ENCODE measurements around the gene AQP5. TPM values are rescaled to one million over a fixed set of nuclear protein-coding genes. Genes with fewer than 3 reads are reported as not detected.

The AQP5 gene
- total and polyA plus RNA-seq, 2 of the 8 experiments (the other 6 are each of a cell fraction or from before 2014, with no cell fraction given): 2.5 to 3.2 TPM

DNA sequence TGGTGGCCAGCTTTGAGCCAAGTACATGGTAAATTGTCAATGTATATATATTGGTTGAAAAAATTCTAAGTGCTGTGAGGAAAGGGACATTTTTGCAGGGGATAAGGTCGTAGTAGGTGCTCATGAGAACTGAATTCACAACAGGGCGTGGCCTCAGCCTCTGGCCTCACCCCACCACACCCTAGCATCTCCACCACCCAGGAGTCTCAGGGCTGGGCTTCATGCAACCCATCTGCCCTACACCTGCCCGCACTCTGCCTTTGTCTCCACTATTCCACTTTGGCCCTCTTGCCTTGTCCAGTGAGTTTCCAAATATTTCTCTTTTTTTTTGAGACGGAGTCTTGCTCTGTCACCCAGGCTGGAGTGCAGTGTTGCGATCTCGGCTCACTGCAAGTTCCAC is 33.2 kb upstream of the AQP5 start:
- Histone ChIP-seq H3K23ac (ENCODE audit: insufficient read length) (no peak overlapping the region), H3K23me2 (ENCODE audit: low read depth, low read length) (0 out of 2 replicates have a peak, but pooled peaks cover 2% of the 10 kb centered on the region), H3K56ac (replicated peaks; ENCODE audit: insufficient read length, low read depth, low read length) (no peak overlapping the region), H3K4me3 (ENCODE audit: extremely low read depth in 1 of 4, insufficient read depth in 2 of 4, low read depth in 3 of 4, low read length in 4 of 4) (no peak overlapping the region), H3K4ac (replicated peaks; ENCODE audit: insufficient read length, low read depth, low read length) (no peak overlapping the region), H4K91ac (replicated peaks; ENCODE audit: insufficient read length, low read length) (no peak overlapping the region), H3K27me3 (replicated peaks in 1 of 4; ENCODE audit: control insufficient read depth in 3 of 4, extremely low read depth in 1 of 4, insufficient read depth in 3 of 4, low read length in 3 of 4) (no peaks in the 10 kb centered on the region; a peak in 1 of 7 replicates), H2BK20ac (ENCODE audit: low read length) (no peak overlapping the region), H2BK120ac (replicated peaks; ENCODE audit: low read depth, low read length) (no peak overlapping the region), H2BK5ac (ENCODE audit: low read depth, low read length) (no peak overlapping the region), H2BK15ac (ENCODE audit: low read length) (no peak overlapping the region), H2BK12ac (ENCODE audit: low read depth, low read length) (no peak overlapping the region), H3K79me1 (ENCODE audit: low read depth, low read length) (0 out of 2 replicates have a peak, but pooled peaks cover 2% of the 10 kb centered on the region), H4K8ac (ENCODE audit: extremely low read depth, insufficient read depth, low read length) (no peak overlapping the region; the same call in 1 of the 2 replicates), H2AFZ (ENCODE audit: low read length) (no peak overlapping the region), H3K18ac (ENCODE audit: extremely low read depth, low read length) (no peak overlapping the region), H3K14ac (ENCODE audit: insufficient read length) (no peak overlapping the region), H3K4me1 (replicated peaks in 1 of 4; ENCODE audit: control insufficient read depth in 3 of 4, insufficient read depth in 4 of 4, low read length in 3 of 4) (no peaks in the 10 kb centered on the region; a peak in 1 of 7 replicates), H4K20me1 (replicated peaks in 1 of 2; ENCODE audit: control insufficient read depth in 1 of 2, insufficient read depth in 2 of 2, low read length in 2 of 2) (peaks cover 0 to 2% of the 10 kb centered on the region in 2 experiments), H3K27ac (ENCODE audit: low read depth, low read length) (no peak overlapping the region), H3K9ac (replicated peaks in 1 of 4; ENCODE audit: extremely low read depth in 1 of 4, low read depth in 3 of 4, low read length in 3 of 4) (no peak overlapping the region), H2AK5ac (ENCODE audit: low read depth, low read length) (no peak overlapping the region), H3K36me3 (ENCODE audit: control insufficient read depth in 2 of 4, insufficient read depth in 4 of 4, low read length in 3 of 4) (no peaks in the 10 kb centered on the region), H3K9me3 (ENCODE audit: insufficient read depth in 2 of 2, low read depth in 1 of 2, low read length in 1 of 2) (no peaks in the 10 kb centered on the region), H4K5ac (ENCODE audit: insufficient read length, low read depth, low read length) (no peak overlapping the region), H3K4me2 (ENCODE audit: insufficient read depth in 1 of 2, low read depth in 2 of 2, low read length in 2 of 2) (no peak overlapping the region), H3K79me2 (ENCODE audit: control insufficient read depth in 1 of 2, insufficient read depth in 2 of 2, low read length in 2 of 2) (no peaks in the 10 kb centered on the region)
- DNase-seq (ENCODE audit: low read depth in 1 of 2, low spot score in 2 of 2): no peak
- no peak for FAIRE-seq
- WGBS, 2 experiments (ENCODE audit: extremely low coverage in 1 of 2, insufficient coverage in 1 of 2, insufficient read length in 1 of 2, insufficient replicate concordance in 2 of 2, low coverage in 1 of 2, low lambda C conversion rate in 2 of 2, missing lambda C conversion rate in 1 of 2): 86% methylated on average over 6 of the region's 6 CpGs; no CpG with 5 or more reads in 1 of the 2 experiments
- TF ChIP-seq NRF1 (IDR thresholded peaks at IDR 0.05; ENCODE audit: low read depth, low read length) (no peak), CBX5 (IDR thresholded peaks at IDR 0.05; ENCODE audit: low read depth, low read length) (no peak), GTF2F1 (IDR thresholded peaks at IDR 0.05; ENCODE audit: borderline replicate concordance, low read depth, low read length) (no peak), KDM4A (IDR thresholded peaks at IDR 0.05; ENCODE audit: low read depth, low read length, severe bottlenecking) (no peak), CBX8 (IDR thresholded peaks at IDR 0.05; ENCODE audit: borderline replicate concordance, low read depth, low read length) (no peak), SRF (IDR thresholded peaks at IDR 0.05; ENCODE audit: low read depth, low read length) (no peak), ZNF274 (IDR thresholded peaks at IDR 0.05; ENCODE audit: borderline replicate concordance, extremely low read depth, low read length) (no peak), JUND (IDR thresholded peaks at IDR 0.05; ENCODE audit: low read length) (no peak)
- TF ChIP-seq, protein P1, sequence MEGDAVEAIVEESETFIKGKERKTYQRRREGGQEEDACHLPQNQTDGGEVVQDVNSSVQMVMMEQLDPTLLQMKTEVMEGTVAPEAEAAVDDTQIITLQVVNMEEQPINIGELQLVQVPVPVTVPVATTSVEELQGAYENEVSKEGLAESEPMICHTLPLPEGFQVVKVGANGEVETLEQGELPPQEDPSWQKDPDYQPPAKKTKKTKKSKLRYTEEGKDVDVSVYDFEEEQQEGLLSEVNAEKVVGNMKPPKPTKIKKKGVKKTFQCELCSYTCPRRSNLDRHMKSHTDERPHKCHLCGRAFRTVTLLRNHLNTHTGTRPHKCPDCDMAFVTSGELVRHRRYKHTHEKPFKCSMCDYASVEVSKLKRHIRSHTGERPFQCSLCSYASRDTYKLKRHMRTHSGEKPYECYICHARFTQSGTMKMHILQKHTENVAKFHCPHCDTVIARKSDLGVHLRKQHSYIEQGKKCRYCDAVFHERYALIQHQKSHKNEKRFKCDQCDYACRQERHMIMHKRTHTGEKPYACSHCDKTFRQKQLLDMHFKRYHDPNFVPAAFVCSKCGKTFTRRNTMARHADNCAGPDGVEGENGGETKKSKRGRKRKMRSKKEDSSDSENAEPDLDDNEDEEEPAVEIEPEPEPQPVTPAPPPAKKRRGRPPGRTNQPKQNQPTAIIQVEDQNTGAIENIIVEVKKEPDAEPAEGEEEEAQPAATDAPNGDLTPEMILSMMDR (IDR thresholded peaks at IDR 0.05; ENCODE audit: control extremely low read depth in 1 of 3, insufficient read depth in 1 of 3, low read depth in 1 of 3, low read length in 3 of 3): no peak
- ChIA-PET POLR2A (ENCODE audit: partially characterized antibody) (interaction anchor here (0.8 kb wide), 1 partner anchor 18 kb away, joined by 4 read pairs; no protein-coding TSS in a partner anchor), CTCF (ENCODE audit: partially characterized antibody) (interaction anchor here (0.6 to 2.8 kb wide), 8 partner anchors 16 to 326 kb away, joined by 3 to 18 read pairs (median 4); no protein-coding TSS in a partner anchor)

Measured in H1 (cell line).